GM21526 (cell line): ENCODE results near the gene ARMC6.
"Not testable (repeated sequence)": the region's sequence is repeated elsewhere in the genome, so short reads cannot be mapped to it uniquely, and the experiment has no call there.

Experiments used
- ATAC-seq: cut with Tn5 transposase; IDR thresholded peaks from one replicate; pipeline ENCODE4 v1.9.1; 2021; ENCODE audit warnings: moderate library complexity; ENCODE audit not compliant: unreplicated experiment, low FRiP score

ARMC6 gene

DNA sequence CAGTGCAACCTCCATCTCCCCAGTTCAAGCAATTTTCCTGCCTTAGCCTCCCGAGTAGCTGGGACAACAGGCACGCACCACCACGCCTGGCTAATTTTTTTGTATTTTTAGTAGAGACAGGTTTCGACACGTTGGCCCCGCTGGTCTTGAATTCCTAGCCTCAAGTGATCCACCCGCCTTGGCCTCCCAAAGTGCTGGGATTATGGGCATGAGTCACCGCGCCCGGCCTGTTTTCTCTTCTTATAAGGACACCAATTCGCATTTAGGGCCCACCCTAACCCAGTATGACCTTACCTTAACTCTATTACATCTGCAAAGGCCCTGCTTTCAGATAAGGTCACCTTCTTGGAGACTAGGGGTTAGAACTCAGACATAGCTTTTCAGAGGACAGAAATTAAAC, 69.8 kb downstream of the ARMC6 start:
- ATAC-seq, result no peak

DNA sequence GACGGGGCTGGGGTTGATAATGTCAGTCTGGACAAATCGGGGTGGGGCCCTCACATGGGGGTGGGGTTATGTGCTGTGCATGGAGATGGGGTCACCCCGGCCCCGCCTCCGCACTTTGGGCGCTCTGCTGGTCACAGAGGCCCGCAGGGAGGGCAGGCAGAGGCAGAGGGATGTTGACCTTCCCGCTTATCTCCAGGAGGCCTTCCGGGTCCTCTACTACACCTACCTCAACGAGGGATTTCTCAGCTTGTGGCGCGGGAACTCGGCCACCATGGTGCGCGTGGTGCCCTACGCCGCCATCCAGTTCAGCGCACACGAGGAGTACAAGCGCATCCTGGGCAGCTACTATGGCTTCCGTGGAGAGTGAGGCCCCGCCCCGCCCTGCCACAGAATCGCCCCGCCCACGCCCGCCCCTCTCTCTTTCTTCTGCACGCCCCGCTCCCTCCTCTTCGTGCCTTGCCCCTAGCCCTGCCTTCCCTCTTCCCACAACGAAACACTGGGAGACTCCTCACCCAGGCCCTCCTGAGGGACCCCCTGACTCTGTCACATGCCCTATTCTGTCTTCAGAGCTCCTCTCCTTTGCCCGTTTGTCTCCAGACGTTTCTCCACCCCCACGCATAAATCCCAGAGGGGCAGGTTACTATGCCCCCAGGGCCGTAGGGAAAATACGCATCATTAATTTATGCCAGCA, 72.1 kb downstream of the ARMC6 start:
- no peak for ATAC-seq

DNA sequence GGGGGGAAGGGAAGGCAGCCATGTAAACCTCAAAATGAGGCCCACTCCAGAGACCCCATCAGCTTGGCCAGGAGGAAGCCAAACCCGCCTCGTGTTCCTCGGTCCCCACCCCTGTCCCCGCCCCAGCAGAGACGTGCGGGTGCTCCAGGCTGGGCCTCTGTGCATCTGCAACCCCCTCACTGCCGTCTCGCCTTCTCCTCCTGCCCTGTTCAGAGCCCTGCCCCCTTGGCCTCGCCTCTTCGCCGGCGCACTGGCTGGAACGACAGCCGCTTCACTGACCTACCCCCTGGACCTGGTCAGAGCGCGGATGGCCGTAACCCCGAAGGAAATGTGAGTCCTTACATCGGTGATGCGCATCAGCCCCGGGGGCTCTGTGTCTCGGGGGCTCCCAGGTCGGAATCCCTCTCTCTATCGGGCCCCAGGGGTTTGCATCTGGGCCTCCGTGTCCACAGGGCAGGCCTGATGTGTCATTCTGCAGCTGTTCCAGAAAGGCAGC, 72.7 kb downstream of the ARMC6 start:
- no peak for ATAC-seq

DNA sequence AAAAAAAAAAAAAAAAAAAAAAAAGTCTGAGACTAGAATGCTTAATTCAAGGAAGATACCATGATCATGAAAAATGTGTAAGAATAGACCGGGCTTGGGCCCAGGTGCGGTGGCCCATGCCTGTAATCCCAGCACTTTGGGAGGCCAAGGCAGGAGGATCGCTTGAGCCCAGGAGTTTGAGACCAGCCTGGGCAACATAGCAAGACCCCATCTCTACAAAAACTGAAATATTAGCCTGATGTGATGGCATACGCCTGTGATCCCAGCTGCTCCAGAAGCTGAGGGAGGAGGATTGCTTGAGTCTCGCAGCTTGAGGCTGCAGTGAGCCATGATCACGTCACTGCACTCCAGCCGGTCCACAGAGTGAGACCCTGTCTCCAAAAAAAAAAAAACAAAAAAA, 73.5 kb downstream of the ARMC6 start:
- not testable (repeated sequence) for ATAC-seq

DNA sequence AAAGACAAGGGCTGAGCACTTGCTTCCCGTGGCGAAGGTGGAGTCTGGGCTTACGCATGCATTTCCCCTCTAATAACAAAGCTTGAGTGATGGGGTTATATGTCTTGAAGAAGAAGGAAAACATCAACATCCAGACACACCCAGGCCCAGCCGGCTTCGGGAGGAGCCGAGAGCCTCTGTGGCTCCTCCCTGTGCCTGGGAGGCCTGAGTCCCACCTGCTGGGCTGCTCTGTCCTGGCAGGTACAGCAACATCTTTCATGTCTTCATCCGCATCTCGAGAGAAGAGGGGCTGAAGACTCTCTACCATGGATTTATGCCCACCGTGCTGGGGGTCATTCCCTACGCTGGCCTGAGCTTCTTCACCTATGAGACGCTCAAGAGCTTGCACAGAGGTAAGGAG, 74.3 kb downstream of the ARMC6 start:
- ATAC-seq, result no peak
